K562 (cell line): ENCODE data around the gene CLIP2. TPM values are rescaled to one million over a fixed set of nuclear protein-coding genes. Genes with fewer than 3 reads are reported as not detected.

Source experiments
- GTF2F1 ChIP-seq: IDR thresholded peaks from 2 replicates; pipeline ENCODE4 v1.6.1; 2011; ENCODE audit warnings: low read depth, low read length, improper control_type of control experiment
- HDAC6 ChIP-seq: IDR thresholded peaks from 2 replicates; pipeline ENCODE4 v1.6.1; 2012; ENCODE audit warnings: low read depth, mild to moderate bottlenecking, control low read depth, inconsistent platforms, low read length, moderate library complexity
- HES1 ChIP-seq: fragments of 450-650 bp; IDR thresholded peaks from 2 replicates; pipeline ENCODE4 v1.6.1; 2016; ENCODE audit warnings: low read depth, mild to moderate bottlenecking, moderate library complexity
- HNRNPLL ChIP-seq: fragments of 200-400 bp; formaldehyde crosslinking; IDR thresholded peaks from 2 replicates; pipeline ENCODE4 v1.6.1; 2017; ENCODE audit warnings: low read length, low read depth, mild to moderate bottlenecking; ENCODE audit not compliant: poor library complexity, severe bottlenecking
- KLF1 ChIP-seq: fragments of 450-650 bp; IDR thresholded peaks from 2 replicates; pipeline ENCODE4 v1.6.1; 2016; ENCODE audit warnings: missing genetic modification characterization, missing compliant biosample characterization
- MLLT1 ChIP-seq, 2 experiments: fragments of 450-650 bp; IDR thresholded peaks; 2 replicates each; pipeline ENCODE4 v1.6.1; 2016
- MYBL2 ChIP-seq, 2 experiments: fragments of 450-650 bp in 1 of 2; sonication (generic) in 1 of 2; formaldehyde crosslinking in 1 of 2; IDR thresholded peaks; 2 replicates each; pipeline versions ENCODE4 v1.6.1 to v1.8.1; 2017 to 2022; ENCODE audit warnings: borderline replicate concordance in 1 of 2, inconsistent platforms in 1 of 2, low read depth in 1 of 2, mild to moderate bottlenecking in 1 of 2, missing genetic modification reagents in 1 of 2, moderate library complexity in 1 of 2
- NELFE ChIP-seq: IDR thresholded peaks from 2 replicates; pipeline ENCODE4 v1.6.1; 2011; ENCODE audit warnings: mild to moderate bottlenecking; ENCODE audit not compliant: insufficient read depth, insufficient read length
- NFE2L1 ChIP-seq: fragments of 450-650 bp; IDR thresholded peaks from 2 replicates; pipeline ENCODE4 v1.6.1; 2016; ENCODE audit warnings: missing genetic modification characterization, low read depth, mild to moderate bottlenecking, missing compliant biosample characterization, moderate library complexity, borderline replicate concordance
- PBX2 ChIP-seq, 2 experiments: IDR thresholded peaks in 1 of 2; conservative IDR thresholded peaks in 1 of 2; 2 replicates each; pipeline ENCODE4 v1.6.1; 2016; ENCODE audit warnings: low read depth in 2 of 2, mild to moderate bottlenecking in 1 of 2, missing compliant biosample characterization in 1 of 2, missing genetic modification characterization in 1 of 2, moderate library complexity in 1 of 2
- SRSF1 ChIP-seq: fragments of 200-400 bp; formaldehyde crosslinking; IDR thresholded peaks from 2 replicates; pipeline ENCODE4 v1.6.1; 2017; ENCODE audit warnings: mild to moderate bottlenecking, low read depth, low read length, moderate library complexity
- TAF7 ChIP-seq: fragments of 450-650 bp; IDR thresholded peaks from 2 replicates; pipeline ENCODE4 v1.6.1; 2016; ENCODE audit warnings: missing genetic modification characterization, missing compliant biosample characterization
- ZNF239 ChIP-seq: fragments of 250-450 bp; sonication (Bioruptor Pico); IDR thresholded peaks from 2 replicates; pipeline ENCODE4 v1.4.0; 2020; ENCODE audit warnings: mild to moderate bottlenecking
- ZNF408 ChIP-seq: fragments of 250-450 bp; sonication (Bioruptor Pico); IDR thresholded peaks from 2 replicates; pipeline ENCODE4 v1.4.0; 2020; ENCODE audit warnings: low read depth, mild to moderate bottlenecking, moderate library complexity
- ZNF444 ChIP-seq: fragments of 250-450 bp; sonication (Bioruptor Pico); IDR thresholded peaks from 2 replicates; pipeline ENCODE4 v1.4.0; 2020; ENCODE audit warnings: mild to moderate bottlenecking, moderate library complexity
- ZNF507 ChIP-seq: conservative IDR thresholded peaks from 2 replicates; pipeline ENCODE4 v1.6.1; 2017; ENCODE audit warnings: missing genetic modification characterization, missing compliant biosample characterization
- ZNF589 ChIP-seq: fragments of 200-800 bp; sonication (Bioruptor generic); IDR thresholded peaks from 2 replicates; pipeline ENCODE4 v1.6.1; 2016; ENCODE audit warnings: low read depth, missing genetic modification characterization, missing compliant biosample characterization
- polyA plus RNA-seq, 8 experiments: library from polyadenylated mRNA; depleted of rRNA in 4 of 8; stranded (reverse) in 5 of 8; unstranded in 3 of 8; fragments of >200 nt; fragmentation: Nextera tagmentation in 2 of 8; fragmentation: Illumina TruSeq in 1 of 8; extraction: Ambion mirVana in 2 of 8; extraction: Trizol in 1 of 8; gene quantifications; 2 replicates each; pipeline versions ENCODE4 v1.2.1 to v1.2.3, GENCODE V29; 2011 to 2014; ENCODE audit warnings: inconsistent platforms in 1 of 8, missing spikeins in 1 of 8
- total RNA-seq, 7 experiments: library from RNA; depleted of rRNA in 6 of 7; stranded (reverse); fragments of >200 nt in 6 of 7; fragmentation: Illumina TruSeq in 2 of 7; extraction: Trizol in 2 of 7; gene quantifications; 2 replicates each; pipeline versions ENCODE4 v1.2.1 to v1.2.3, GENCODE V29; 2011 to 2021; ENCODE audit warnings: low replicate concordance in 1 of 7
- TF ChIP-seq, protein P1 (sequence below): sonication (generic); formaldehyde crosslinking; IDR thresholded peaks from 2 replicates; pipeline ENCODE4 v1.9.0; 2022; ENCODE audit warnings: mild to moderate bottlenecking, missing genetic modification reagents
- TF ChIP-seq, protein P2 (sequence below): sonication (generic); formaldehyde crosslinking; IDR thresholded peaks from 2 replicates; pipeline ENCODE4 v1.8.0; 2022; ENCODE audit warnings: mild to moderate bottlenecking, missing genetic modification reagents, borderline replicate concordance

The CLIP2 gene
- total and polyA plus RNA-seq, 9 of the 15 experiments (the other 6 are each of a cell fraction or from before 2014, with no cell fraction given) = 0.07 to 5.4 (median 2.1) TPM

DNA sequence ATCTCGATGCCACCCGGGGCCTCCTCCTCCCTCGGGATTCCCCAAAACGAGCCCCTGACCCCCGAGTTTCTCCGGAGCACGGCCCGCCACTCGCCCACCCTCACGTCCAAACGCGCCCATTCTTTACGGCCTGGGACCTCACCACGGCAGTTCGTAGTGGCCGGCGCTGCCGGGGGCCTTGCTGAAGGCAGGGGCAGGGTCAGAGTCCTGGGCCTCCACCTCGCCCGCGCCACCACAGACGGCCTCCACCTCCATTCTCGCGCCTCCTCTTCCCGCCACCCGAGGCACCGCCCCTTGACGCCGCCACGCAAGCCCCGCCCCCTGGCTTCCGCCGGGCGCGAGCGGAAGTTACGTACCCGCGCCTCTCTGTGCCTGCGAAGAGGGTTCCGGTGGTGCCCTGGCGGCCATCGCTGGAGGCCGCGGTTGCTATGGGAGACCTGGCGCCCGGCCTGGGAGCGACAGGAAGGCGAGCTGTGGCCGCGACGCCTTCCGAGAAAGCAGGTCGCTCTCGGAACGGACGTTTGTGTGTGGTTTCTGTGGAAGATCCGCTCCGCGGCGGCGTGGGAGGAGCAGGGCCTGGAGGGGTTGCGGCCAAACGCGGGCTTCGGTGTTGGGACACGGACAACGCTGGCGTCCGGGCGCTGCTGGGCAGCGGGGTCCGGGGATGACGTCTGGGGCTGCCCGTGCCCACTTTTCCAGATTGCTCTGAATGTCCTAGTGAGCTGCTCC is 34.9 kb upstream of the CLIP2 start, which contains the start of gene RFC2 (continued):
- TF ChIP-seq MLLT1 (IDR thresholded peaks at IDR 0.05) (peak in 1 of 2 experiments; percentile 56; a peak in 1 of 4 replicates), MYBL2 (IDR thresholded peaks at IDR 0.05; ENCODE audit: low read depth) (no peak), MYBL2 (CRISPR knock-in tag; IDR thresholded peaks at IDR 0.05; ENCODE audit: borderline replicate concordance) (no peak), PBX2 (CRISPR knock-in tag; IDR thresholded peaks at IDR 0.05; ENCODE audit: low read depth) (peak; percentile 53), PBX2 (tag; conservative IDR thresholded peaks at IDR 0.05; ENCODE audit: low read depth) (no peak), ZNF408 (CRISPR knock-in tag) (no peak), SRSF1 (peak; percentile 87; the same call in 1 of the 2 replicates), GTF2F1 (peak; percentile 52; the same call in 1 of the 2 replicates), ZNF444 (CRISPR knock-in tag) (no peak), TAF7 (peak; percentile 67), ZNF589 (CRISPR knock-in tag) (no peak), ZNF507 (no peak), HNRNPLL (peak; percentile 94), ZNF239 (no peak), HES1 (no peak), NELFE (no peak), KLF1 (tag) (peak; percentile 86), NFE2L1 (tag) (no peak), HDAC6 (no peak)
- TF ChIP-seq, protein P1, sequence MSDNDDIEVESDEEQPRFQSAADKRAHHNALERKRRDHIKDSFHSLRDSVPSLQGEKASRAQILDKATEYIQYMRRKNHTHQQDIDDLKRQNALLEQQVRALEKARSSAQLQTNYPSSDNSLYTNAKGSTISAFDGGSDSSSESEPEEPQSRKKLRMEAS = peak; percentile 83
- TF ChIP-seq, protein P2, sequence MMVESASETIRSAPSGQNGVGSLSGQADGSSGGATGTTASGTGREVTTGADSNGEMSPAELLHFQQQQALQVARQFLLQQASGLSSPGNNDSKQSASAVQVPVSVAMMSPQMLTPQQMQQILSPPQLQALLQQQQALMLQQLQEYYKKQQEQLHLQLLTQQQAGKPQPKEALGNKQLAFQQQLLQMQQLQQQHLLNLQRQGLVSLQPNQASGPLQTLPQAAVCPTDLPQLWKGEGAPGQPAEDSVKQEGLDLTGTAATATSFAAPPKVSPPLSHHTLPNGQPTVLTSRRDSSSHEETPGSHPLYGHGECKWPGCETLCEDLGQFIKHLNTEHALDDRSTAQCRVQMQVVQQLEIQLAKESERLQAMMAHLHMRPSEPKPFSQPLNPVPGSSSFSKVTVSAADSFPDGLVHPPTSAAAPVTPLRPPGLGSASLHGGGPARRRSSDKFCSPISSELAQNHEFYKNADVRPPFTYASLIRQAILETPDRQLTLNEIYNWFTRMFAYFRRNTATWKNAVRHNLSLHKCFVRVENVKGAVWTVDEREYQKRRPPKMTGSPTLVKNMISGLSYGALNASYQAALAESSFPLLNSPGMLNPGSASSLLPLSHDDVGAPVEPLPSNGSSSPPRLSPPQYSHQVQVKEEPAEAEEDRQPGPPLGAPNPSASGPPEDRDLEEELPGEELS (CRISPR knock-in tag) = no peak; the same call in 1 of the 2 replicates
